SU-DHL-6 (cell line): Measurements from ENCODE around the gene PTPRA.

Experiments used
- H2AFZ ChIP-seq: fragments of 200-600 bp; sonication (generic); 2 replicates; pipeline ENCODE4 v1.6.1; 2014; ENCODE audit warnings: low read depth, mild to moderate bottlenecking, moderate library complexity, mixed read lengths, antibody characterized with exemption, low read length; ENCODE audit not compliant: severe bottlenecking
- H3F3A ChIP-seq: fragments of 200-600 bp; shearing (Covaris generic); 2 replicates; pipeline ENCODE4 v1.6.0; 2016; ENCODE audit warnings: antibody characterized with exemption, mild to moderate bottlenecking; ENCODE audit not compliant: insufficient read depth
- H3K27ac ChIP-seq: fragments of 200-600 bp; sonication (generic); 2 replicates; pipeline ENCODE4 v1.5.1; 2016; ENCODE audit warnings: low read depth, mild to moderate bottlenecking, low read length, moderate library complexity, mixed read lengths
- H3K27me3 ChIP-seq: fragments of 200-600 bp; sonication (generic), shearing (Covaris generic); 2 replicates; pipeline ENCODE4 v1.6.0; 2014; ENCODE audit warnings: mild to moderate bottlenecking, low read length
- H3K36me3 ChIP-seq: fragments of 200-600 bp; sonication (generic); 2 replicates; pipeline ENCODE4 v1.6.1; 2014; ENCODE audit warnings: mild to moderate bottlenecking, low read length, mixed read lengths
- H3K4me2 ChIP-seq: fragments of 300-600, 200-600 bp; shearing (Covaris generic), sonication (generic); 2 replicates; pipeline ENCODE4 v1.6.0; 2014; ENCODE audit warnings: low read length, low read depth, mild to moderate bottlenecking; ENCODE audit not compliant: poor library complexity, severe bottlenecking
- H3K4me3 ChIP-seq: fragments of 200-600 bp; sonication (generic); 2 replicates; pipeline ENCODE4 v1.5.1; 2014; ENCODE audit warnings: antibody characterized with exemption, low read length, mild to moderate bottlenecking, mixed read lengths; ENCODE audit not compliant: insufficient read depth, poor library complexity, severe bottlenecking
- H3K79me2 ChIP-seq: fragments of 200-600 bp; sonication (generic); 2 replicates; pipeline ENCODE4 v1.6.1; 2014; ENCODE audit warnings: mild to moderate bottlenecking, low read length, moderate library complexity; ENCODE audit not compliant: insufficient read depth
- H3K9ac ChIP-seq: fragments of 200-600 bp; sonication (generic); 2 replicates; pipeline ENCODE4 v1.7.0; 2014; ENCODE audit warnings: mild to moderate bottlenecking, low read length
- H3K9me2 ChIP-seq: fragments of 200-600 bp; sonication (generic); replicated peaks from 2 replicates; pipeline ENCODE4 v1.6.1; 2014; ENCODE audit warnings: low read length; ENCODE audit not compliant: insufficient read depth
- H3K9me3 ChIP-seq: fragments of 200-600 bp; sonication (generic); 2 replicates; pipeline ENCODE4 v1.6.1; 2014; ENCODE audit warnings: low read length, mixed read lengths; ENCODE audit not compliant: insufficient read depth
- H4K20me1 ChIP-seq: fragments of 200-600 bp; sonication (generic); 2 replicates; pipeline ENCODE4 v1.6.1; 2014; ENCODE audit warnings: low read depth, mild to moderate bottlenecking, antibody characterized with exemption, low read length, moderate library complexity, mixed read lengths
- CTCF ChIP-seq: fragments of 200-600 bp; sonication (generic); IDR thresholded peaks from one replicate; pipeline ENCODE4 v1.5.1; 2017; ENCODE audit warnings: antibody characterized with exemption, mild to moderate bottlenecking, low read length, moderate library complexity; ENCODE audit not compliant: insufficient read depth, poor library complexity, severe bottlenecking
- EZH2phosphoT487 ChIP-seq: fragments of 200-600 bp; sonication (generic), shearing (Covaris generic); conservative IDR thresholded peaks from 2 replicates; pipeline ENCODE4 v1.6.1; 2018; ENCODE audit warnings: mild to moderate bottlenecking, antibody characterized with exemption, low read length, moderate library complexity, mixed read lengths

Gene PTPRA

GRCh38 chr20:2978519-2978918 is 105.2 kb downstream of the PTPRA start:
- no peaks in the 10 kb centered on the region for H3K9me2 ChIP-seq
- H3K4me2 ChIP-seq, result no peak overlapping the region
- no peak for TF ChIP-seq EZH2phosphoT487
- TF ChIP-seq CTCF, result no peak
- no peaks in the 10 kb centered on the region for H4K20me1 ChIP-seq
- no peaks in the 10 kb centered on the region; the same call in 1 of the 2 replicates for H3K36me3 ChIP-seq
- no peaks in the 10 kb centered on the region for H3K9me3 ChIP-seq
- no peak overlapping the region for H3K27ac ChIP-seq
- no peak overlapping the region for H3K4me3 ChIP-seq
- H3K9ac ChIP-seq, result no peak overlapping the region
- no peaks in the 10 kb centered on the region for H3K27me3 ChIP-seq
- no peak overlapping the region for H2AFZ ChIP-seq
- no peaks in the 10 kb centered on the region; the same call in 1 of the 2 replicates for H3K79me2 ChIP-seq
- no peaks in the 10 kb centered on the region for H3F3A ChIP-seq

GRCh38 chr20:2981646-2982045 is 108.4 kb downstream of the PTPRA start:
- TF ChIP-seq CTCF (no peak), EZH2phosphoT487 (no peak)
- Histone ChIP-seq H3K79me2 (0 out of 2 replicates have a peak, but pooled peaks cover 4% of the 10 kb centered on the region), H4K20me1 (no peaks in the 10 kb centered on the region), H3K4me2 (no peak overlapping the region), H3K4me3 (no peak overlapping the region), H3K27ac (no peak overlapping the region), H2AFZ (no peak overlapping the region), H3K36me3 (no peaks in the 10 kb centered on the region; the same call in 1 of the 2 replicates), H3K9me3 (no peaks in the 10 kb centered on the region), H3K9me2 (no peaks in the 10 kb centered on the region), H3F3A (no peaks in the 10 kb centered on the region), H3K9ac (no peak overlapping the region), H3K27me3 (no peaks in the 10 kb centered on the region)

GRCh38 chr20:2983508-2983907 is 110.2 kb downstream of the PTPRA start:
- Histone ChIP-seq H3K9me3 (no peaks in the 10 kb centered on the region), H3K79me2 (0 out of 2 replicates have a peak, but pooled peaks cover 4% of the 10 kb centered on the region), H3K4me2 (no peak overlapping the region), H4K20me1 (no peaks in the 10 kb centered on the region), H3K4me3 (no peak overlapping the region), H3F3A (no peaks in the 10 kb centered on the region), H3K27ac (no peak overlapping the region), H3K9ac (no peak overlapping the region), H3K27me3 (no peaks in the 10 kb centered on the region), H2AFZ (no peak overlapping the region), H3K36me3 (no peaks in the 10 kb centered on the region; the same call in 1 of the 2 replicates), H3K9me2 (no peaks in the 10 kb centered on the region)
- TF ChIP-seq CTCF (no peak), EZH2phosphoT487 (no peak)
